ENCODE results near the gene TIMP2.
"Not testable (repeated sequence)": the region's sequence is repeated elsewhere in the genome, so short reads cannot be mapped to it uniquely, and the experiment has no call there.

The TIMP2 gene

GRCh38 chr17:78954684-78955083 lies 29.5 kb upstream of the TIMP2 start:
- no peak for DNase-seq

- no peak for DNase-seq
These were observed 28.5 kb upstream of the TIMP2 start for GRCh38 chr17:78953356-78954350.

GRCh38 chr17:78952706-78953105 lies 27.5 kb upstream of the TIMP2 start:
- no peak for DNase-seq

- DNase-seq = no peak
These were observed 26.9 kb upstream of the TIMP2 start for GRCh38 chr17:78951967-78952551.

- no peak for DNase-seq
These were observed 25.7 kb upstream of the TIMP2 start for GRCh38 chr17:78950870-78951269.

- no peak for DNase-seq
These were observed 22.3 kb upstream of the TIMP2 start for GRCh38 chr17:78947235-78948149.

- DNase-seq = peak in 1 of 2 donors; percentile 7
These were observed 21.4 kb upstream of the TIMP2 start for GRCh38 chr17:78946631-78947030.

GRCh38 chr17:78946131-78946530 lies 20.9 kb upstream of the TIMP2 start:
- no peak for DNase-seq

- DNase-seq = not testable (repeated sequence)
These were observed 20.3 kb upstream of the TIMP2 start for GRCh38 chr17:78945455-78945854.

- DNase-seq = no peak
These were observed 19.8 kb upstream of the TIMP2 start for GRCh38 chr17:78944956-78945355.

GRCh38 chr17:78944026-78944425 lies 18.8 kb upstream of the TIMP2 start:
- DNase-seq = no peak

- no peak for DNase-seq
These were observed 15.5 kb upstream of the TIMP2 start for GRCh38 chr17:78940708-78941107.

- DNase-seq = no peak
These were observed 15.1 kb upstream of the TIMP2 start for GRCh38 chr17:78940258-78940657.

GRCh38 chr17:78939615-78940014 lies 14.4 kb upstream of the TIMP2 start:
- no peak for DNase-seq

- DNase-seq = no peak
These were observed 12.4 kb upstream of the TIMP2 start for GRCh38 chr17:78937561-78937960.

GRCh38 chr17:78935419-78936323 lies 10.5 kb upstream of the TIMP2 start:
- no peak for DNase-seq

GRCh38 chr17:78934681-78935418 lies 9.7 kb upstream of the TIMP2 start:
- no peak for DNase-seq

GRCh38 chr17:78933959-78934568 lies 8.9 kb upstream of the TIMP2 start:
- peak in 1 of 2 donors; percentile 23 for DNase-seq

- peak; percentile 38 to 48 for DNase-seq
These were observed 8.1 kb upstream of the TIMP2 start for GRCh38 chr17:78933025-78933958.
